Right lobe of liver (tissue), 4 donors: ENCODE data around the gene TEN1.

ENCODE experiments used
- CTCF ChIP-seq, 4 donors: fragments of 200-600 bp in 3 of 4; fragments of 450-650 bp in 1 of 4; IDR thresholded peaks; one replicate each; pipeline versions ENCODE4 v1.5.1 to v1.8.0; 2016 to 2022; ENCODE audit warnings: antibody characterized with exemption in 4 of 4, mild to moderate bottlenecking in 2 of 4
- POLR2A ChIP-seq: fragments of 450-650 bp; IDR thresholded peaks from one replicate; pipeline ENCODE4 v1.6.1; 2017; ENCODE audit warnings: antibody characterized with exemption, mild to moderate bottlenecking
- donor health status: DM: no; HTN: no; CAD: no.
- donor health status: DM: no; HTN: no; CAD: no.
- donor health status: DM: no; HTN: yes; CAD: no.

DNA sequence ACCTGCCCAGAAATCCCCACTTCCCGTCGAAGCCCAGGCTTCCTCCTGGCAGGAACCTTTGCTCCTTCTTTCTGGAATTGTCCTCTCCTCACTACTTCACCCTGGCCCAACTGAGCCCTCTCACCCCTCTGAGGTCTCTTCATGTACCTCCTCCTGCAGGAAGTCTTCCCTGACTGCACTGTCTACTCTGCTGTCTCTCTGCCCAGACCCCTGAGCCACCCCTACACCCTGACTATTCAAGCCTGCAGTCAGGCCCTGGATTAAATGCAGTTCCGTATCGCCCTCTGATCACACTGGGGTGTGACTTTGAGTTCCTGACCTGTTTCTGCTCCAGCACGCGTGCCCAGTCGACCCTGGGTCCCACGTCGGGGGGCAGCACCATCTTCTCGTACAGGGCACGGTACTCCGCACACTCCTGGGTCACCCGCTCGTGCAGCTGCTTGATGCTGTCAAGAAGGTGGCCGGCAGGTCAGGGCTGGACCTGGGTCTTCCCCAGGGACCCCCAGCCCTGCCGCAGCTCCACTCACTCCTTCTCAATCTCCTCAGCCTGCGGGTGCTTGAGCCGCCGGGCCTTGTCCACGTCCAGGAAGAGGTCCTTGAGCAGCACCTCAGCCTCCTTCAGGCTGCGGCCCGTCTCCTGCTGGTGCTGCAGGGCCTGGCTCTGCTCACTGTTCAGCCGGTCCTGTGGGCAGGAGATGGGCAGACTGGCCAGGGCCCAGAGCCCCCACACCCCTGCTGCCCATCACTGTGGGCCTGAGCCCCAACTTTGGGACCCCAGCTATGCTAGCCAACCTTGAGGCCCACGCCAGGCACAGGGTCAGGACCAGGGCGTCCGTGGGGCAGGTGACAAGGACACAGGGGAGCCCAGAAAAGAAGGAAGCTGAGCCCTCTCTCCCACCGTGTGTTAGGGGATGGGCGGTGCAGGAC, 44.2 kb downstream of the TEN1 start:
- TF ChIP-seq CTCF (IDR thresholded peaks at IDR 0.05) (no peak), POLR2A (no peak)
